HL-60 (cell line): ENCODE data around the gene METTL18.

Experiments used
- DNase-seq, 2 experiments: peaks; one replicate each; pipeline ENCODE4 v3.0.0-alpha.2; 2010 to 2020; ENCODE audit warnings: low read depth in 1 of 2, low spot score in 1 of 2
- H3K27ac ChIP-seq: fragments of 250-450 bp; sonication (Bioruptor Pico); replicated peaks from 2 replicates; pipeline ENCODE4 v1.5.1; 2020; ENCODE audit warnings: mild to moderate bottlenecking, moderate library complexity
- H3K27me3 ChIP-seq: fragments of 250-450 bp; sonication (Bioruptor Pico); 2 replicates; pipeline ENCODE4 v1.5.1; 2021; ENCODE audit warnings: mild to moderate bottlenecking, moderate library complexity; ENCODE audit not compliant: insufficient read depth, poor library complexity, severe bottlenecking
- H3K4me3 ChIP-seq: replicated peaks from 2 replicates; pipeline ENCODE4 v1.5.1; 2011; ENCODE audit warnings: mild to moderate bottlenecking, control low read depth, low read length; ENCODE audit not compliant: insufficient read depth
- GABPA ChIP-seq: IDR thresholded peaks from 2 replicates; pipeline ENCODE4 v1.6.1; 2012; ENCODE audit warnings: low read depth
- POLR2AphosphoS5 ChIP-seq: IDR thresholded peaks from 2 replicates; pipeline ENCODE4 v1.6.1; 2012; ENCODE audit warnings: low read depth
- SPI1 ChIP-seq: IDR thresholded peaks from 2 replicates; pipeline ENCODE4 v1.6.1; 2012; ENCODE audit warnings: low read depth, mild to moderate bottlenecking, borderline replicate concordance
- TF ChIP-seq, protein P1 (sequence below): IDR thresholded peaks from one replicate; pipeline ENCODE4 v1.5.1; 2011; ENCODE audit warnings: low read length, control low read depth, inconsistent platforms; ENCODE audit not compliant: insufficient read depth
- TF ChIP-seq, protein P2 (sequence below): IDR thresholded peaks from 2 replicates; pipeline ENCODE4 v1.6.1; 2012; ENCODE audit warnings: low read depth; ENCODE audit not compliant: insufficient replicate concordance

Gene METTL18

DNA sequence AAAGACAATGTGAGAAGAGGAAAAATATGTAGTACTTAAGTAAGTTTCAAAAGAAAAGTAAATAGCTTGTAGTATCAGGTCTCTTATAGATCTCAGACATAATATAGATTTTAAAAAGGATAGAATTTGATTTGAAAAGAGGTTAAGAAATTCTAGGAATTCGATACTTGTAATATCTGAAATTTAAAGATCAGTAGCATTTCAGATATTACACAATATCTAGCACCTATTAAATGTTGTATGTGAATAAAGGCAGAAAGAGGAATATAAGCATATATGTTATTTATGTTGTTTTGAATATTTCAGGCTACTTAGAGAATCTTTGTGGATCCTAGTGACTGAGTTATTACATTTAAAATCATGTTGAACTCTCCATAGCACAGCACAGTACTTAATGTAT is 35.0 kb upstream of the METTL18 start:
- Histone ChIP-seq H3K27ac (no peak overlapping the region), H3K27me3 (no peaks in the 10 kb centered on the region), H3K4me3 (no peak overlapping the region)
- DNase-seq: no peak
- TF ChIP-seq, protein P1, sequence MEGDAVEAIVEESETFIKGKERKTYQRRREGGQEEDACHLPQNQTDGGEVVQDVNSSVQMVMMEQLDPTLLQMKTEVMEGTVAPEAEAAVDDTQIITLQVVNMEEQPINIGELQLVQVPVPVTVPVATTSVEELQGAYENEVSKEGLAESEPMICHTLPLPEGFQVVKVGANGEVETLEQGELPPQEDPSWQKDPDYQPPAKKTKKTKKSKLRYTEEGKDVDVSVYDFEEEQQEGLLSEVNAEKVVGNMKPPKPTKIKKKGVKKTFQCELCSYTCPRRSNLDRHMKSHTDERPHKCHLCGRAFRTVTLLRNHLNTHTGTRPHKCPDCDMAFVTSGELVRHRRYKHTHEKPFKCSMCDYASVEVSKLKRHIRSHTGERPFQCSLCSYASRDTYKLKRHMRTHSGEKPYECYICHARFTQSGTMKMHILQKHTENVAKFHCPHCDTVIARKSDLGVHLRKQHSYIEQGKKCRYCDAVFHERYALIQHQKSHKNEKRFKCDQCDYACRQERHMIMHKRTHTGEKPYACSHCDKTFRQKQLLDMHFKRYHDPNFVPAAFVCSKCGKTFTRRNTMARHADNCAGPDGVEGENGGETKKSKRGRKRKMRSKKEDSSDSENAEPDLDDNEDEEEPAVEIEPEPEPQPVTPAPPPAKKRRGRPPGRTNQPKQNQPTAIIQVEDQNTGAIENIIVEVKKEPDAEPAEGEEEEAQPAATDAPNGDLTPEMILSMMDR: no peak
- TF ChIP-seq, protein P2, sequence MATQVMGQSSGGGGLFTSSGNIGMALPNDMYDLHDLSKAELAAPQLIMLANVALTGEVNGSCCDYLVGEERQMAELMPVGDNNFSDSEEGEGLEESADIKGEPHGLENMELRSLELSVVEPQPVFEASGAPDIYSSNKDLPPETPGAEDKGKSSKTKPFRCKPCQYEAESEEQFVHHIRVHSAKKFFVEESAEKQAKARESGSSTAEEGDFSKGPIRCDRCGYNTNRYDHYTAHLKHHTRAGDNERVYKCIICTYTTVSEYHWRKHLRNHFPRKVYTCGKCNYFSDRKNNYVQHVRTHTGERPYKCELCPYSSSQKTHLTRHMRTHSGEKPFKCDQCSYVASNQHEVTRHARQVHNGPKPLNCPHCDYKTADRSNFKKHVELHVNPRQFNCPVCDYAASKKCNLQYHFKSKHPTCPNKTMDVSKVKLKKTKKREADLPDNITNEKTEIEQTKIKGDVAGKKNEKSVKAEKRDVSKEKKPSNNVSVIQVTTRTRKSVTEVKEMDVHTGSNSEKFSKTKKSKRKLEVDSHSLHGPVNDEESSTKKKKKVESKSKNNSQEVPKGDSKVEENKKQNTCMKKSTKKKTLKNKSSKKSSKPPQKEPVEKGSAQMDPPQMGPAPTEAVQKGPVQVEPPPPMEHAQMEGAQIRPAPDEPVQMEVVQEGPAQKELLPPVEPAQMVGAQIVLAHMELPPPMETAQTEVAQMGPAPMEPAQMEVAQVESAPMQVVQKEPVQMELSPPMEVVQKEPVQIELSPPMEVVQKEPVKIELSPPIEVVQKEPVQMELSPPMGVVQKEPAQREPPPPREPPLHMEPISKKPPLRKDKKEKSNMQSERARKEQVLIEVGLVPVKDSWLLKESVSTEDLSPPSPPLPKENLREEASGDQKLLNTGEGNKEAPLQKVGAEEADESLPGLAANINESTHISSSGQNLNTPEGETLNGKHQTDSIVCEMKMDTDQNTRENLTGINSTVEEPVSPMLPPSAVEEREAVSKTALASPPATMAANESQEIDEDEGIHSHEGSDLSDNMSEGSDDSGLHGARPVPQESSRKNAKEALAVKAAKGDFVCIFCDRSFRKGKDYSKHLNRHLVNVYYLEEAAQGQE: no peak
- TF ChIP-seq SPI1 (no peak), POLR2AphosphoS5 (no peak), GABPA (no peak)

DNA sequence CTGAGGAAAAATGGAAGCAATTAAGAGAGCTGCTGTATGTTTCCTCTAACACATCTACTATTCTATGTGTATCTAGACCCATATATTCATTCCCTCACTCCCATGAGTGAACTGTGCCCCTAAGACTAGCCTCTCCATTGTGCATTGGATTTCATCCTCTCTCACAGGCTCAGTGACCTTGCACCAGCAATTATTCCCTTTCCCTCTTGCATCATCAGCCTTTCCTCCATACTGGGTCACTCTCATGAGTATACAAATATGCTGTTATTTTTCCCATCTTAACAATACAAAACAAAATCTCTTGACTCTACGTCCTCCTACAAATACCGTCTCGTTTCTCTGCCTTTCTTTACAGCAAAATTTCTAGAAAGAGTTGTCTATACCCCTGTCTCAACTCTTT is 29.4 kb upstream of the METTL18 start:
- no peaks in the 10 kb centered on the region for H3K27me3 ChIP-seq
- DNase-seq: no peak
- no peak overlapping the region for H3K27ac ChIP-seq
- no peak overlapping the region for H3K4me3 ChIP-seq
- TF ChIP-seq, protein P2: no peak
- TF ChIP-seq, protein P1: no peak
- TF ChIP-seq GABPA: no peak

DNA sequence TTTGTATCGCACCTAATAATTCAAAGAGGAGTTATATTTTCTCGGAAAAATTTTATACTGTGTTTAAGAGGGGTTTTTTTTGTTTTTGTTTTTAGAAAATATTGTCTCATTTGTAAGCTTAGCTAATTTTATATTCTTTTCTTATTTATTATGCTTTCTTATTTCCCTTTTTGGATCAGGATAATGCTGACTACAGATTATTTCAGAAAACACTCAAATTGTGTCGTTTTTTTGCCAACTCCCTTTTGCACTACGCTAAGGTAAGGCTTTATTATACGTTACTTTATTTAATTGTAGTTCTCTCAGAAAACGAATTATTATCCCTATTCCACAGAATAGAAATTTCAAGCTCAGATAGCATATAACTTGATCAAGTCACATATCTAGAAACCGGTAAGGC is 26.8 kb upstream of the METTL18 start:
- Histone ChIP-seq H3K27ac (no peak overlapping the region), H3K27me3 (no peaks in the 10 kb centered on the region), H3K4me3 (no peak overlapping the region)
- TF ChIP-seq POLR2AphosphoS5 (no peak), GABPA (no peak), SPI1 (no peak)
- TF ChIP-seq, protein P1: no peak
- TF ChIP-seq, protein P2: no peak
- no peak for DNase-seq
